Measurements from ENCODE around the gene GHRL. TPM values are rescaled to one million over a fixed set of nuclear protein-coding genes. Genes with fewer than 3 reads are reported as not detected.

GHRL gene
- total RNA-seq, 1 experiment from 2014 or later: not detected

- H3K4me3 Mint-ChIP-seq (ENCODE audit: unreplicated experiment): no peak overlapping the region
- TF ChIP-seq, protein P1, sequence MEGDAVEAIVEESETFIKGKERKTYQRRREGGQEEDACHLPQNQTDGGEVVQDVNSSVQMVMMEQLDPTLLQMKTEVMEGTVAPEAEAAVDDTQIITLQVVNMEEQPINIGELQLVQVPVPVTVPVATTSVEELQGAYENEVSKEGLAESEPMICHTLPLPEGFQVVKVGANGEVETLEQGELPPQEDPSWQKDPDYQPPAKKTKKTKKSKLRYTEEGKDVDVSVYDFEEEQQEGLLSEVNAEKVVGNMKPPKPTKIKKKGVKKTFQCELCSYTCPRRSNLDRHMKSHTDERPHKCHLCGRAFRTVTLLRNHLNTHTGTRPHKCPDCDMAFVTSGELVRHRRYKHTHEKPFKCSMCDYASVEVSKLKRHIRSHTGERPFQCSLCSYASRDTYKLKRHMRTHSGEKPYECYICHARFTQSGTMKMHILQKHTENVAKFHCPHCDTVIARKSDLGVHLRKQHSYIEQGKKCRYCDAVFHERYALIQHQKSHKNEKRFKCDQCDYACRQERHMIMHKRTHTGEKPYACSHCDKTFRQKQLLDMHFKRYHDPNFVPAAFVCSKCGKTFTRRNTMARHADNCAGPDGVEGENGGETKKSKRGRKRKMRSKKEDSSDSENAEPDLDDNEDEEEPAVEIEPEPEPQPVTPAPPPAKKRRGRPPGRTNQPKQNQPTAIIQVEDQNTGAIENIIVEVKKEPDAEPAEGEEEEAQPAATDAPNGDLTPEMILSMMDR (IDR thresholded peaks at IDR 0.05; ENCODE audit: insufficient read depth in 1 of 2, low read depth in 1 of 2, low read length in 1 of 2, severe bottlenecking in 1 of 2, unreplicated experiment in 1 of 2): no peak
- no peak for DNase-seq
- H3K4me1 ChIP-seq: 0 out of 2 replicates have a peak, but pooled peaks cover 3% of the 10 kb centered on the region
- ChIA-PET POLR2A (no interaction called here), CTCF (no interaction called here)
- no peak overlapping the region for H3K27ac Mint-ChIP-seq (ENCODE audit: unreplicated experiment)
- no peaks in the 10 kb centered on the region for H3K36me3 ChIP-seq (ENCODE audit: control insufficient read depth, insufficient read depth, low read length)
- peaks cover 9% of the 10 kb centered on the region for H3K27me3 Mint-ChIP-seq (ENCODE audit: insufficient read depth, unreplicated experiment)
- H3K9me3 ChIP-seq: no peaks in the 10 kb centered on the region
- no TSS peak for BruUV-seq (replicated peaks)
- H3K4me1 Mint-ChIP-seq (ENCODE audit: low read depth, unreplicated experiment): peaks cover 7% of the 10 kb centered on the region
- intact Hi-C loops (cut with micrococcal nuclease; ENCODE audit: unreplicated experiment): loop anchor here (5.0 kb wide), 1 partner anchor 397 kb away; no protein-coding TSS in a partner anchor
- H3K4me3 ChIP-seq (ENCODE audit: low read depth, low read length): no peak overlapping the region
- H3K9me3 Mint-ChIP-seq (ENCODE audit: unreplicated experiment): no peaks in the 10 kb centered on the region
- H3K36me3 Mint-ChIP-seq (ENCODE audit: insufficient read depth, unreplicated experiment): no peaks in the 10 kb centered on the region
- H3K27me3 ChIP-seq (replicated peaks; ENCODE audit: control insufficient read depth, insufficient read depth, low read length): 0 out of 2 replicates have a peak, but pooled peaks cover 1% of the 10 kb centered on the region
Measured at GRCh38 chr3:10340476-10340875, 47.7 kb upstream of the GHRL start.

DNA sequence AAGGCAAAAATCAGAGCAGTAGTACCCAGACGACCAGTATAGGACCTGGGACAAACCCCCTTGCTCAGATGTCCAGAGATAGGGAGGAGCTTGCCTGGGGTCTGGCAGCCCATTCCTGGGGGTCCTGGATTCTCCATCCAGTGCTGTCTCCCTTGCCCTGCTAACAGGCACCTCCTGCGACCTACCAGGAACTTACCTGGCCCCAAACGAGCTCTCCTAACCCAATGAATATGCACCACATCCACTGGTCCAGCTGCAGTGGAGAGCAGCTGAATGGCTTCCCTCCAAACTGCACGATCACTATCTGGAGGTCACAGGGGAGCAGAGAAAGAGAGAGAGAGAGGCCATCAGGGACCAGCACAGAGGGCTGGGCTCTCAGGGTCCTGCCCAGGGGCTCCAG lies 47.3 kb upstream of the GHRL start:
- TF ChIP-seq, protein P1 (IDR thresholded peaks at IDR 0.05; ENCODE audit: insufficient read depth in 1 of 2, low read depth in 1 of 2, low read length in 1 of 2, severe bottlenecking in 1 of 2, unreplicated experiment in 1 of 2): no peak
- Mint-ChIP-seq H3K27ac (ENCODE audit: unreplicated experiment) (no peak overlapping the region), H3K27me3 (ENCODE audit: insufficient read depth, unreplicated experiment) (peaks cover 9% of the 10 kb centered on the region), H3K4me1 (ENCODE audit: low read depth, unreplicated experiment) (peaks cover 7% of the 10 kb centered on the region), H3K9me3 (ENCODE audit: unreplicated experiment) (no peaks in the 10 kb centered on the region), H3K36me3 (ENCODE audit: insufficient read depth, unreplicated experiment) (no peaks in the 10 kb centered on the region), H3K4me3 (ENCODE audit: unreplicated experiment) (no peak overlapping the region)
- Histone ChIP-seq H3K36me3 (ENCODE audit: control insufficient read depth, insufficient read depth, low read length) (no peaks in the 10 kb centered on the region), H3K4me3 (ENCODE audit: low read depth, low read length) (no peak overlapping the region), H3K4me1 (0 out of 2 replicates have a peak, but pooled peaks cover 3% of the 10 kb centered on the region), H3K9me3 (no peaks in the 10 kb centered on the region), H3K27me3 (replicated peaks; ENCODE audit: control insufficient read depth, insufficient read depth, low read length) (0 out of 2 replicates have a peak, but pooled peaks cover 1% of the 10 kb centered on the region)
- no TSS peak for BruUV-seq (replicated peaks)
- intact Hi-C loops (cut with micrococcal nuclease; ENCODE audit: unreplicated experiment): loop anchor here (5.0 kb wide), 1 partner anchor 397 kb away; no protein-coding TSS in a partner anchor
- ChIA-PET POLR2A (no interaction called here), CTCF (no interaction called here)
- no peak for DNase-seq

DNA sequence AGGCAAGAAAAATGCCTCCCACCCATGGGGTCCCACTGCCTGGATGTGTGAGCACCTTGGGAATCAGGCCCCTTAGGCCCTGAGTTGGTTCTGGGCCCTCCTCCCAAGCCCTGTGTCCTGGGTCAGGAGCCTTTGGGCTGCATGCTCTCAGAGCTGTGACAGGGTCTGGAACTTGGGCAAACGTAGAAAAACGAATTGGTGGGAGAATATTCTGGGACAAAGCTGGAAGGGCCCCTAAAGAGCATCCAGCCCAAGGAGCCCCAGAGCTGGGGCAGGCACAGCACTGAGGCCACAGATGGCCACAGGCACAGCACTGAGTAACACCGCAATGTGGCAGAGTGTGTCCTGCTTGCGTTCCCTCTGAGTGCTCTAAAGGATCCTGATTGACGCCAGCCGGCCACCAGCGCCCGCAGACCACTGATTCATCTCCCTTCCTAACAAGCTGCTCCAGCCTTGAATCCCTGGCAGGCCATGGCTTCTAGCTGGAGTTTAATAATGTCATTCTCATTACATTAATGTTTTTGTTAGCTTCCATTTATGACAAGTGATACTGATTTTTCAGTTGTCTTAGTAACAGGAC lies 46.7 kb upstream of the GHRL start:
- Histone ChIP-seq H3K9me3 (no peaks in the 10 kb centered on the region), H3K4me3 (ENCODE audit: low read depth, low read length) (no peak overlapping the region), H3K27me3 (replicated peaks; ENCODE audit: control insufficient read depth, insufficient read depth, low read length) (0 out of 2 replicates have a peak, but pooled peaks cover 1% of the 10 kb centered on the region), H3K4me1 (0 out of 2 replicates have a peak, but pooled peaks cover 3% of the 10 kb centered on the region), H3K36me3 (ENCODE audit: control insufficient read depth, insufficient read depth, low read length) (no peaks in the 10 kb centered on the region)
- Mint-ChIP-seq H3K4me1 (ENCODE audit: low read depth, unreplicated experiment) (peaks cover 7% of the 10 kb centered on the region), H3K36me3 (ENCODE audit: insufficient read depth, unreplicated experiment) (no peaks in the 10 kb centered on the region), H3K9me3 (ENCODE audit: unreplicated experiment) (no peaks in the 10 kb centered on the region), H3K27me3 (ENCODE audit: insufficient read depth, unreplicated experiment) (peaks cover 13% of the 10 kb centered on the region), H3K27ac (ENCODE audit: unreplicated experiment) (no peak overlapping the region), H3K4me3 (ENCODE audit: unreplicated experiment) (no peak overlapping the region)
- intact Hi-C loops (cut with micrococcal nuclease; ENCODE audit: unreplicated experiment): no loop called here
- POLR2A ChIA-PET: no interaction called here
- no TSS peak for BruUV-seq (replicated peaks)
- TF ChIP-seq, protein P1 (IDR thresholded peaks at IDR 0.05; ENCODE audit: insufficient read depth in 1 of 2, low read depth in 1 of 2, low read length in 1 of 2, severe bottlenecking in 1 of 2, unreplicated experiment in 1 of 2): no peak
- CTCF ChIA-PET: interaction anchor here (0.6 kb wide), 1 partner anchor 50 kb away, joined by 4 read pairs; no protein-coding TSS in a partner anchor
- DNase-seq: no peak

Measured in Caco-2 (cell line).